HG02981 (cell line): ENCODE results near the gene SDHC.
"Not testable (repeated sequence)": the region's sequence is repeated elsewhere in the genome, so short reads cannot be mapped to it uniquely, and the experiment has no call there.

ENCODE experiments used
- ATAC-seq: cut with Tn5 transposase; IDR thresholded peaks from one replicate; pipeline ENCODE4 v1.9.1; 2021; ENCODE audit warnings: mild to moderate bottlenecking, moderate library complexity; ENCODE audit not compliant: unreplicated experiment

SDHC gene

DNA sequence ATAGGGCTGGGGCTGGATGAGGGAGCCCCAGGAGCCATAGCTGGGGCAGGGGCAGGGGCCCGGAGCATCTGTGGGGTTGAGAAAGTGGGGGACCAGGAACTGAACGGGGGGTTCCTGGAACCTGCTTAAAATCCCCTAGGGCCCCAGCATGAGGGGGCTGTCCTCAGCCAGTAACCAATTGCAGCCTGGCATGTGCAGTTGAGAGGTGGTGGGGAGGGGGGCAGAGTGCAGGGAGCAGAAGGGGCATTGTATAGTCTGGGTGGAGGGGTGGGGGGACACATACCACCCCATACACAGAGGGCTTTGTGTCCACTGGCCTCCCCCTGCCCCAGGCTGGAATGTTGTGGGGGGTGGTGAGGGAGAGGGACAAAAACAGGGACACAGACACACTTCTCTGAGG is 4.3 kb upstream of the SDHC start, which contains the start of gene MPZ:
TSS of gene MPZ (minus strand) at position 101 of the 400 bp plus-strand sequence. CDS start at position 38, 63 bp downstream.
- ATAC-seq: no peak

DNA sequence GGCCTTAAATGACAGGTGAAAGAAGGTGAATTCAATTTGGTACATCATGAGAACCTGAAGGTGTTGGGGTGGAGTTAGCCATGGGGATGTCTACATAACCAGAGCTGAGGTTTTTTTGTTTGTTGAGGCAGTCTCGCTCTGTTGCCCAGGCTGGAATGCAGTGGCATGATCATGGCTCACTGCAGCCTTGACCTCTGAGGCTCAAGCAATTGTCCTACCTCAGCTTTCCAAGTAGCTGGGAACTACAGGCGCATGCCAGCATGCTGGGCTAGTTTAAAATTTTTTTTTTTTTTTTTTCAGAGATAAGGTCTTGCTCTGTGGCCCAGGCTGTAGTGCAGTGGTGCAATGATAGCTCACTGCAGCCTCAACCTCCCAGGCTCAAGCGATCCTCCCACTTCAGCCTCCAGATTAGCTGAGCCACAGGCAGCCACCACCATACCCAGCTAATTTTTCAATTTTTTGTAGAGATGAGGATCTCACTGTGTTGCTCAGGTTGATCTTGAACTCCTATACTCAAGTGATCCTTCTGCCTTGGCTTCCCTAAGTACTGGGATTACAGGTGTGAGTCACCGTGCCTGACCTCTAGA is 2.5 kb upstream of the SDHC start:
- ATAC-seq: no peak

DNA sequence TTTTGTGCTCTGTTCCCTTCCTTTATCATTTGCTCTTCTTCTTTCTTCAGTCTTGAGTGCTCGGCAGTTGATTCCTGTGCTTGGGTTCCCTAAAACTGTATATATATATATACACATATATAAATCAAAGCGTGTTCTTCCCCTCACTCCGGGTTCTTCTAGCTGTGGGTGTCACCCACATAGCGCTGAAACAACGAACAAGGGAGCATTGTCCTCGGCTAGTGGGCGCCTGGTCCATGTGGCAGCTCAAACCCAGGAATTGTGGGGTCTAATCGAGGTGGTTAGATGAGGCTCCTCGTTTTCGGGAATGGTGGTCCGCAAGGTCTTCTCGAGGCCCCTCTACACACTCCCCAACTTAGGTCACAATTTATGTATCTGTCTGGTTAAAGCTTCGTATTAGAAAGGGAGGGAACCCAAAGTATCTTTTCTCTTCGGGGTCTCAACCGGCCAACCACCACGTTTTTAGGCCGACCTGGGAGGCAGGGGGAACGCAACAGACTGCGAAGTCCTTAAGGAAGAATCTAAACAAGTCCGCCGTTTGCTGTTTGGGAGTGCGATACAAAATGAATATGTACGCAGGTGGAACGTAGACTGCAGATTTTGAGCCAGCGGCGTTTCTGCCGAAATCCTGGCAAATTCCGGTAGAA is 504 bp upstream of the SDHC start:
- no peak for ATAC-seq

DNA sequence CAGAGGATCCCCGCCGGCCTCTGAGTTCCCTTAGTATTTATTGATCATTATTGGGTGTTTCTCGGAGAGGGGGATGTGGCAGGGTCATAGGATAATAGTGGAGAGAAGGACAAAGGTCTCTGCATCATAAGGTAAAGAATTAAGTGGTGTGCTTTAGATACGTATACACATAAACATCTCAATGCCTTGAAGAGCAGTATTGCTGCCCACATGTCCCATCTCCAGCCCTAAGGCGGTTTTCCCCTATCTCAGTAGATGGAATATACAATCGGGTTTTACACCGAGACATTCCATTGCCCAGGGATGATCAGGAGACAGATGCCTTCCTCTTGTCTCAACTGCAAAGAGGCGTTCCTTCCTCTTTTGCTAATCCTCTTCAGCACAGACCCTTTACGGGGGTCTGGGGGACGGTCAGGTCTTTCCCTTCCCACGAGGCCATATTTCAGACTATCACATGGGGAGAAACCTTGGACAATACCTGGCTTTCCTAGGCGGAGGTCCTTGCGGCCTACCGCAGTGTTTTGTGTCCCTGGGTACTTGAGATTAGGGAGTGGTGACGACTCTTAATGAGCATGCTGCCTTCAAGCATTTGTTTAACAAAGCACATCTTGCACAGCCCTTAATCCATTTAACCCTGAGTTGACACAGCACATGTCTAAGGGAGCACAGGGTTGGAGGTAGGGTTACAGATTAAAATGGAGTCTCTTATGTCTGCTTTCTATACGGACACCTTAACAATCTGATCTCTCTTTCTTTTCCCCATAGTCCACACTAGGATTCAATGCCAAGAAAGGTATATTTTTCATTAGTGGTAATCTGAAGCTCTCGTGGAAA is 1.9 kb downstream of the SDHC start:
- not testable (repeated sequence) for ATAC-seq

DNA sequence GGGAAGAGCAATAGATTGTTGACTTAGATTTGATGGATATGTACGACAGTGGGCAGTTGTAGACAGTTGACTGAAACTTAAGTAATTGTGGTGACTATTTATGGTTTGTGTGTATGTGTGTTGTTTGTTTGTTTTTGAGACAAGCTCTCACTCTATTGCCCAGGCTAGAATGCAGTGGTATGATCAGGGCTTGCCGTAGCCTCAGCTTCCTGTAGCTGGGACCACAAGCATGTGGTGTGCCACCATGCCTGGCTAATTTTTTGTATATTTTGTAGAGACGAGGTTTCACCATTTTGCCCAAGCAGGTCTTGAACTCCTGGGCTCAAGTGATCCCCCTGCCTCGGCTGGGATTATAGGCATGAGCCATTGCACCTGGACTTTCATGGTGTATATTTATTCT is 9.8 kb downstream of the SDHC start:
- no peak for ATAC-seq

DNA sequence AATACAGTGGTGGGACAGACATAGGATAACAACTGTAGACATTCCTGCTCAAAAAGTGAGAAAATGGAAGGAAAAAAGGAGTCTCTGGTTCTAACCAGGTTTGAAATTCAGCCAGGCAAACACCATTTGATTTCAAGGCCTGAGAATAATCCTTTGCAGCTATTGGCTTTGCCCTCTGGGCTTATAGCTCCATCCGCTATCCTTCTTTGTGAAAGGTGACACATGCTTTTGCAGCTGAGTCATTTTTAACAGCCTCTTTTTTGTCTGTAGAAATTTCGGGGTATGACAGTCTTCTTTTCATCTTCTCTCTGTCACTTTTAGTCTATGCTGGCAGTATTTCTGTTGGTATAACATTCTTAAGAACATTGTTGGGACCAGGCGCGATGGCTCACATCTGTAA is 16.2 kb downstream of the SDHC start:
- ATAC-seq: no peak

DNA sequence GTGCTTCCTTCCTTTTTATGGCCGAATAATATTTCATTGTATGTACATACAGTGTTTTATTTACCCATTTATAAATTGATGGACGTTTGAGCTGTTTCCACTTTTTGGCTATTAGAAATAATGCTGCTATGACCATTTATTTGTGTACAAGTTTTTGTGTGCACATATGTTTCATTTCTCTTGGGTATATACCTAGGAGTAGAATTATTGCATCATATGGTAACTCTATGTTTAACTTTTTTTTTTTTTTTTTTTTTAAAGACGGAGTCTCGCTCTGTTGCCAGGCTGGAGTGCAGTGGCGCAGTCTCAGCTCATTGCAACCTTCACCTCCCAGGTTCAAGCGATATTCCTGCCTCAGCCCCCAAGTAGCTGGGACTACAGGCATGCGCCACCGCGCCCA is 19.0 kb downstream of the SDHC start:
- ATAC-seq: no peak

DNA sequence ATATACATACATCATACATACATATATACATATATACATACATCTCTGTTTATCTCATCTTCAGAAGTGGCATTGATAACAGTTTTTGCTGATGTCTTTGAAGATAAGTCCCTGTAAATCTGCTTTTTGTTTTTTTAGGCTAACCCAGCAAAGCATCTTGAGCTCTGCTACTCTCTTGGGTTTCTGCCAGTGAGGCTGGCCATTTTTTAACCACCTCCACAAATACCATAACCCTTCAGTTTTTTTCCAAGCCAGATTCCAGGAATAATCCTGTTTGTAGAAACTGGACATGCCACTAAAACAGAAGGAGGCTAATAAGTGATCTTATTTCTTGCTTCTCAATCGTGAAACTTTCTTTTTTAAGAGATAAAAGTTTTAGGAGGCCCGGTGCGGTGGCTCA is 21.6 kb downstream of the SDHC start:
- ATAC-seq: no peak

DNA sequence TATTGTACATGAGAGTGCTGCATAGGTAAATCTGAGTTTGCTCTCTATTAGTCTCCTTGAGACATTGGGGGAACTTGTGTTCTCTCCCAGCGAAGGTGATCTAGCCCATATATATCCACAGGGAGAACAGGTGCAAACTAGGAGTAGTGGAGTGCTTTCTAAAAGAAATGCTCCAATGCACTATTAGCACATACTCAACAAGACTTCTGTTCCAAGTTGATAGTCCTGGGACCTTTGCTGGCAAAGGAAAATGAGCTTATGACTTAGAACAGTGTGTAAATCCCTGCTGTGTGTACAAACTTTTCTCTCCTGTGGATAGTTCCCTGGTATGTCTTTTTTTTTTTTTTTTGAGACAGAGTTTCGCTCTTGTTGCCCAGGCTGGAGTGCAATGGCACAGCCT is 28.0 kb downstream of the SDHC start:
- no peak for ATAC-seq

DNA sequence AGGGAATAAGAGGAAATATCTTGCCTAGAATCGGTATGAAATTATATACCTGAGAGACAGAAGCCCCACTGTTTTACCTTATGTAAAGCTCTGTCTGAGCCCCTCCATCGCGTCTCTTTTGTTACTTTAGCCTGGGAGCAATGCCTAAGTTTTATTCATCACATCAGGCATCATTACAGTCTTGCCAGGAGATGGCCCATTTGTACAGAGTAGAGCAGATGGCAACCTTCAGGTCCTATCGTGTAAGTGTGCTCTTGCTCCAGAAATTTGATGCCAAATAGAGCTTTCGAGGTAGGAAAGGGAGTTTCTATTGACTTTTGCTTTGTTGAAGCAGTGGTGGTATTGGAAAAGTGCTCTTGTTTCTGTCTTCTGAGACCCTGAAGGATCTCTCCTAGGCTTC is 28.6 kb downstream of the SDHC start:
- no peak for ATAC-seq

DNA sequence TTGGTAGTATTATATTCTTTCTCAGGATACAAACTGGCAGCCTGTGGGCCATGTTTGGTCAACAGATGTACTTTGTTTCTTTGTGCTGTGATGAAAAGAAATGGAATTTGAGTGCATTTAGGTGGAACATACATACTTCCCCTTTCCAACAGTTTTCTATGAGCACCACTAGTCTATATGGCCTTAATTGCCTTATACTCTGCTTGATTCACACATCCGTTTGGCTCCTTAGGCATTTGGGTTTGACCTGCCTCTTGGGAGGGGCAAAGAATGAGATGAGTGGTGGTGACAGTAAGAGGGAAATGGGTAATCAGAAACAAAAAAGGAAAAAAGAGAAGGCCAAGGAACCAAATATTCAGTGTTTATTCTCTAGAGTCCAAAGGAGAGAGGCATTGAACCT is 36.5 kb downstream of the SDHC start:
- no peak for ATAC-seq

DNA sequence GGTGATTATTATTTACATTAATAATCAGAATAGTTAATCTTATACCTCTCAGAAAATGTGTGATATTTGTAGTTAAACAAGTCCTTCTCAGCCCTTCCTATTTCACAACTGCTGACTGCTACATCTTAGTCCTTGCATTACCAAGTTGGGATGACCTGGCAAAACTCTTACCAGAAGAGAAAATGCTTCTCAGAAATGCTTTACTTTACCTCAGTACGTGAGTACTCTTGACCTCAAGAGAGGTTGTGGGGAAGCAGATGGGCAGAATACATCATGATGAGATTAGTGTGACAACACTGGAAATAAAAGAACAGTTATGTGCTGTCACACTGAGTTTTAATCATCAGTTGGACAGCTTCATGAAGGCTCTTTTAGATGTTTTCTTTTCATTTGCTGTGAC is 37.3 kb downstream of the SDHC start:
- no peak for ATAC-seq

DNA sequence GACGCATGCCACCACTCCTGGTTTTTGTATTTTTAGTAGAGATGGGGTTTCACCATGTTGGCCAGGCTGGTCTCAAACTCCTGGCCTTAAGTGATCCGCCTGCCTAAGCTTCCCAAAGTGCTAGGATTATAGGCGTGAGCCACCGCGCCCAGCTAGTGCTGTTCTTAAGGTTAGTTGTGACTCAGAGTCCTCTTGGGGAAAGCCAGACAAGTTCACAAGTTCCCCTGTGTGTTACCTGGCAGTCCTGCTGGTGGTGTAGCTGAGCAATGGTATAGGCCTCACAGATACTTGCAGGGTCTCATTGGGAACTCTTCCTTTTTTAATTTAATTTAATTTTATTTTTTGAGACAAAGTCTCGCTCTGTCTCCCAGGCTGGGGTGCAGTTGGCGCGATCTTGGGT is 42.9 kb downstream of the SDHC start:
- ATAC-seq: no peak

DNA sequence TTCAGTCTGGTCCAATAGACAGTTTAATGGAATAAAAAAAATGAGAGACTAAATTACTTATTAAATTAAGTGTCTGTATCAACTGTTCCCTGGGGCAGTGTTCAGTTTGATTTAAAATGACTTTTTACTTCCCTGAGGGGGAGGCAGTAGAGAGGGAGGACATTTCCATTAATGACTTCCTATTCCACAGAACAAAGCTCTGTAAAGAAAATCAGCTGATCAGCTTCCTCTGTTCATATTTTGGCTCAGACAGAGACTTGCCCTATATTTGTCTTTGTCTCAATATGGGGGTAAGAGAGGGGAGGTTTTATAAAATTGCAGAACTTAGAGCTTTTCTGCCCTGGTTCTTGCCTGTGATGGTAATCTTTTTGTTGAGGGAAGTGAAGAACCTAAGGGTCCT is 45.1 kb downstream of the SDHC start:
- ATAC-seq: no peak

DNA sequence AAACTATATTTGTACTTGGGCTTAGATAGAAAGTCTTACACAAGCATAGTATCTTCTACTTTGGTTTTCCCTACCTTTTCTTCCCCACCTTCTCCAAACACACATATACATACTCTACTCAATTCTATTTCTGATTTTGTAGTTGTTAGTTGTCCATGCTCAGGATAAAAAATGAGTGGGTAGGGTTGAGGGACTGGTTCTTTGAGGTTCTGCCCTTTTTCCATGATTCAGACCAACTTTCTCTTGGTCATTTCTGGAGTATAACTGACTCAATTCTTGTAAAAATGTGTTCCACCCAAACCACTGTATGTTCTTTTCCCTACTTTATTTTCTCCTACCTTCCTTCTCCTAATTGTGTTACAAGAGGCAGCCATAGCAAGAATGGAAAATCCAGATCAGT is 50.2 kb downstream of the SDHC start:
- ATAC-seq: no peak

DNA sequence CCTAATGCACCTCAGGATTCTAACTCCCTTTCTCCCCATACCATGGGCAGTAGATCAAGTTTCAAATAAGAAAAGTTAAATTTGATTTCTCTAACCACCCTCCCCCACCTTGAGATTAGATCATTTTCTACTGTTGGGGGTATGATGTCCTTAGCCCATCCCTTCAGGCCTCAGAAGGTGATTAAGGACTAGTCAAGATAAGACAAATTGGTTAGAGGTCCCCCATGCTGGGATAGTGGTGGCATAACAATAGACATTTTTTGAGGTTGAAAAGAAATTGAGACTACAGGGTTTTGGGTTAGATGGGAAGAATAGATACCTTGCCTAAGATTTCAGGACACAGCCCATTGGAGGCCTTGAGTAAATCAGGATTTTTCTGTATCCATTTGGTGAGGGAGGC is 51.0 kb downstream of the SDHC start:
- no peak for ATAC-seq

DNA sequence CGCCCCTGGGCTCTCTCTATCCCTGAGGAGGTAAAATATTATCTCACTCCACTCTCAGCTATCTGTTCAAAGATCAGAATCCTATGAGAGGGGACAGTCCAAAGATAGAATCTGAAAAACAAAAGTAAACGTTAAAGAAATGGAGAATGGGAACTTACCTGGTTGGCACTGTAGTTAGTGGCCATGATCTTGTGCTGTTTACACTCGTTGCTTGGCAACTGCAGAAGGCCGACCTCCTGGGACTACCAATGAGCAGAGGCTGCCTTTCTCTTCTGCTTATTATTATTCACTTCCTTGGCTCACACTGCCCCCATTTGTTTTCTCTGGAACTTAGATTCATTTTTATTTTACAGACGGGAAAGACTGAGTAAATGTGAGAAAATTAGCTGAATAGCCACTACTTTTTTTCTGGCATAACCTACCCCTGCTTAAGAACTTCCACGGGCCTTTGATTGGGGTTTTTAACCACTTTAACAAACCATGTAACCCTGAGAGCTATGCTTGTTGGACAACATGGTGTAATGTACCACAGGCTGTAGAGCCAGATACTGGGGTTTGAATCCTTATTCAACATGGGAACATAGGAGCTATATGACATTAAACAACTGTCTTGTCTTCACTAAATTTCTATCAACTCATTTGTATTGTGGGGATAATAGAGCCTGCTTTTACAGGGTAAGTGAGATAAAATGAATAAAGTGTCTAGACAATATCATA is 53.7 kb downstream of the SDHC start, which contains the start of gene CFAP126:
TSS of gene CFAP126 (minus strand) at position 193 of the 717 bp plus-strand sequence. CDS start at position 185, 8 bp downstream.
- peak; percentile 98 for ATAC-seq

DNA sequence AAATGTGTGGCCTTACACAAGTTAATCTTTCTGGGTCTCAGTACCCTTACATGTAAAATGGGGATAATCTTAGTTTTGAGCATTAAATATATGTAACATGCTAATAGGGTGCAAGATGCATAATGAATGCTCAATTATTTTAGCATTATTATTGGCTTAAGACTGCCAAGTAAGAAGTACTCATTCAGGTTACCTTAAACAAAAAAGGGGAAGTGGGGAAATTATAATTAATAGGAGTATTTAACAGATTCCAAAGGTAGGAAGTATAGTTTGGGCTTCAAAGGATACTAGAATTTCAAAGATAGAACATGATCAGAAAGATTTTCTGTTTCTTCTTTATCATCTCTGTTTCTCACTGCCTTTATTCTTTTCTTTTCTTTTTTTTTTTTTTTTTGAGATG is 59.3 kb downstream of the SDHC start:
- no peak for ATAC-seq

DNA sequence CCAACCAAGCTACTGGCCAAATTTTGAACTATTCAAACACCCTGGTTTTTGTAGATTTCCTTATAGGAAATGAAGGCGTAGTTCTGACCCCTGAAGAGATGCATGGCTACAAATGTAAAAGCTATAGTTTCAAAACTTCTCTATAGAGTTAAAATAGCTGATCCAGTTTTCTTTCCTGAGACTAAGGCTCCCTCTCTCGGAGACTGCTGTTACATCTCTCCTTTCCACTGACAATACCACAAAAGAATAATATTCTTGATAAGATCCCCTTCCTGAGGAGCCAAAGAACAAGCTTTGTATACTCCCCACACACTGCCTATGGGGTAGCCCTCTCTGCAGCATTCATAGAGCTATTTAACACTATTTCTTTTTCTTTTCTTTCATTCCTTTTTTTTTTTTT is 60.2 kb downstream of the SDHC start:
- no peak for ATAC-seq

DNA sequence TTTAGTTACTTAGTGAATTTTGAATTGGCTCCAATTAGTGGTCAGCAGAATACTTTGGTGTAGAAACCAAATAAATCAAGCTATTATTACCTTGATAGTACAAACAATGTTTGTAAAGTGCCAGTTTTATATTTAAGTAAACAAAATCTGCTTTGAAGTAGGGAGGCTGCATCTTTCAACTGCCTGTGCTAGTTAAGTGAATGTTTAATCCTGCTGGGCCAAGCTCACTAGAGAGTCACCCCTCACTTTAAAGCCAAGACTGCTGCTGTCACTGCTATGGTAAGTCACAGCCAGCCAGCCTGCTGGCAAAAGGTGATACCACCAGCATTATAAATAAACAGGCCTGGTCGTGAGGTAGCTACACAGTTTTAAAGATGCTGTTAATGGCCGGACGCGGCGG is 63.8 kb downstream of the SDHC start:
- no peak for ATAC-seq

DNA sequence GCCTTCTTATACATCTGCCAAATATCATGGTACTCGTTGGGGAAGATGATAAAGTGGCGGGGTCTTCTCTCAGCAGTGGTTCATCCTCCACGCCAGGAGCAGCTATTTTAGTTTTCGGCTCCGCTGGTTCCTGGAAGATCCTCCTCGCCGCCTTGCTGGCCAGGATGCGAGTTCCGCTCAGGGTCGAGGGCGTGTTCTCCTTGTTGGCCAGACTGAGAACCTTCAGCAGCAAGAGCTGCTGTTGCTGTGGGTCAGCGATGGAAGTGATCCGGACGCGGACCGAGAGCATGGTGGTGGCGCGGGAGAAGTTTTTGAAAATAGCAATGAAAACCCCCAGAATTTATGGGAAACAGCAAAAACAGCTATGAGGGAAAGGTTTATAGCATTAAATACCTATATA is 64.9 kb downstream of the SDHC start:
- ATAC-seq: no peak
